Effector memory CD8-positive, alpha-beta T cell (primary cell): ENCODE measurements around the gene MAD1L1.

ENCODE experiments used
- ATAC-seq: fragments of 150-1000 bp; cut with Tn5 transposase; replicated peaks from 2 replicates; pipeline ENCODE4 v1.10.0; 2021; ENCODE audit warnings: mild to moderate bottlenecking, moderate library complexity
- DNase-seq, 3 experiments: peaks; one replicate each; pipeline ENCODE4 v3.0.0; 2021
- H3K27ac Mint-ChIP-seq, 2 donors: one replicate each; pipeline ENCODE4 v1.8.0; 2022; ENCODE audit warnings: mild to moderate bottlenecking in 2 of 2, mixed read lengths in 2 of 2, moderate library complexity in 2 of 2
- H3K27me3 Mint-ChIP-seq, 2 donors: one replicate each; pipeline ENCODE4 v1.8.0; 2022; ENCODE audit warnings: mixed read lengths in 2 of 2
- H3K36me3 Mint-ChIP-seq: one replicate; pipeline ENCODE4 v1.8.0; 2022; ENCODE audit warnings: mild to moderate bottlenecking, moderate library complexity, mixed read lengths; ENCODE audit not compliant: insufficient read depth
- H3K4me1 Mint-ChIP-seq, 2 donors: one replicate each; pipeline ENCODE4 v1.8.0; 2022; ENCODE audit warnings: low read depth in 2 of 2, mixed read lengths in 2 of 2
- H3K4me3 Mint-ChIP-seq, 2 donors: one replicate each; pipeline ENCODE4 v1.8.0; 2022; ENCODE audit warnings: mild to moderate bottlenecking in 2 of 2, mixed read lengths in 2 of 2, moderate library complexity in 2 of 2
- H3K9me3 Mint-ChIP-seq, 2 donors: one replicate each; pipeline ENCODE4 v1.8.0; 2022; ENCODE audit warnings: mixed read lengths in 2 of 2

Gene MAD1L1

GRCh38 chr7:2114926-2115759 lies 117.6 kb downstream of the MAD1L1 start:
- H3K9me3 Mint-ChIP-seq, result no peaks in the 10 kb centered on the region
- DNase-seq, result no peak
- ATAC-seq, result no peak
- peaks cover 4% of the 10 kb centered on the region for H3K36me3 Mint-ChIP-seq
- no peaks in the 10 kb centered on the region for H3K27me3 Mint-ChIP-seq
- H3K4me3 Mint-ChIP-seq, result peak overlapping the region in 1 of 2 donors; percentile 41
- peaks cover 49 to 60% of the 10 kb centered on the region in 2 donors for H3K4me1 Mint-ChIP-seq
- H3K27ac Mint-ChIP-seq, result peak overlapping the region in 1 of 2 donors; percentile 72

GRCh38 chr7:2114052-2114451 lies 118.7 kb downstream of the MAD1L1 start:
- H3K27ac Mint-ChIP-seq, result no peak overlapping the region
- peak overlapping the region in 1 of 2 donors; percentile 19 for H3K4me3 Mint-ChIP-seq
- H3K4me1 Mint-ChIP-seq, result peaks cover 43 to 55% of the 10 kb centered on the region in 2 donors
- H3K27me3 Mint-ChIP-seq, result no peaks in the 10 kb centered on the region
- peaks cover 4% of the 10 kb centered on the region for H3K36me3 Mint-ChIP-seq
- no peaks in the 10 kb centered on the region for H3K9me3 Mint-ChIP-seq
- ATAC-seq (no peak), DNase-seq (no peak)

GRCh38 chr7:2112261-2113198 lies 120.2 kb downstream of the MAD1L1 start:
- H3K9me3 Mint-ChIP-seq, result no peaks in the 10 kb centered on the region
- DNase-seq (no peak), ATAC-seq (peak; percentile 44)
- peaks cover 32 to 44% of the 10 kb centered on the region in 2 donors for H3K4me1 Mint-ChIP-seq
- H3K4me3 Mint-ChIP-seq, result peak overlapping the region; percentile 70 to 81
- no peaks in the 10 kb centered on the region for H3K27me3 Mint-ChIP-seq
- H3K27ac Mint-ChIP-seq, result peak overlapping the region; percentile 67 to 84
- peaks cover 4% of the 10 kb centered on the region for H3K36me3 Mint-ChIP-seq

- Mint-ChIP-seq H3K27me3 (no peaks in the 10 kb centered on the region), H3K4me3 (peak overlapping the region; percentile 70 to 81), H3K4me1 (peaks cover 30 to 42% of the 10 kb centered on the region in 2 donors), H3K36me3 (peaks cover 4% of the 10 kb centered on the region), H3K9me3 (no peaks in the 10 kb centered on the region), H3K27ac (peak overlapping the region; percentile 83 to 84)
- DNase-seq (no peak), ATAC-seq (no peak)
Measured at GRCh38 chr7:2111568-2111967, 121.2 kb downstream of the MAD1L1 start.

GRCh38 chr7:2110610-2111396 lies 121.9 kb downstream of the MAD1L1 start:
- Mint-ChIP-seq H3K4me1 (peaks cover 33 to 38% of the 10 kb centered on the region in 2 donors), H3K27ac (peak overlapping the region; percentile 83 to 84), H3K9me3 (no peaks in the 10 kb centered on the region), H3K4me3 (peak overlapping the region; percentile 70 to 81), H3K27me3 (no peaks in the 10 kb centered on the region), H3K36me3 (peaks cover 4% of the 10 kb centered on the region)
- ATAC-seq, result no peak
- DNase-seq, result no peak

- ATAC-seq (peak; percentile 39), DNase-seq (no peak)
- peaks cover 33 to 37% of the 10 kb centered on the region in 2 donors for H3K4me1 Mint-ChIP-seq
- no peaks in the 10 kb centered on the region for H3K9me3 Mint-ChIP-seq
- peak overlapping the region; percentile 70 to 81 for H3K4me3 Mint-ChIP-seq
- H3K27ac Mint-ChIP-seq, result peak overlapping the region in 1 of 2 donors; percentile 83
- H3K27me3 Mint-ChIP-seq, result no peaks in the 10 kb centered on the region
- peaks cover 6% of the 10 kb centered on the region for H3K36me3 Mint-ChIP-seq
Measured at GRCh38 chr7:2109936-2110609, 122.7 kb downstream of the MAD1L1 start.

GRCh38 chr7:2109251-2109872 lies 123.4 kb downstream of the MAD1L1 start:
- Mint-ChIP-seq H3K9me3 (no peaks in the 10 kb centered on the region), H3K27me3 (no peaks in the 10 kb centered on the region), H3K4me3 (peak overlapping the region in 1 of 2 donors; percentile 81), H3K36me3 (peaks cover 8% of the 10 kb centered on the region), H3K4me1 (peaks cover 33 to 37% of the 10 kb centered on the region in 2 donors), H3K27ac (no peak overlapping the region)
- no peak for ATAC-seq
- DNase-seq, result no peak

- DNase-seq, result no peak
- ATAC-seq, result no peak
- Mint-ChIP-seq H3K9me3 (no peaks in the 10 kb centered on the region), H3K4me3 (no peak overlapping the region), H3K4me1 (peaks cover 37 to 40% of the 10 kb centered on the region in 2 donors), H3K36me3 (peaks cover 8% of the 10 kb centered on the region), H3K27me3 (no peaks in the 10 kb centered on the region), H3K27ac (no peak overlapping the region)
Measured at GRCh38 chr7:2108501-2109250, 124.1 kb downstream of the MAD1L1 start.

GRCh38 chr7:2108071-2108455 lies 124.7 kb downstream of the MAD1L1 start:
- Mint-ChIP-seq H3K27ac (no peak overlapping the region), H3K36me3 (peaks cover 8% of the 10 kb centered on the region), H3K4me1 (peaks cover 37 to 39% of the 10 kb centered on the region in 2 donors)

GRCh38 chr7:2107386-2108070 lies 125.2 kb downstream of the MAD1L1 start:
- Mint-ChIP-seq H3K9me3 (peaks cover 0 to 2% of the 10 kb centered on the region in 2 donors), H3K27ac (no peak overlapping the region), H3K4me3 (no peak overlapping the region), H3K4me1 (peaks cover 35 to 38% of the 10 kb centered on the region in 2 donors), H3K27me3 (no peaks in the 10 kb centered on the region), H3K36me3 (peaks cover 9% of the 10 kb centered on the region)
- DNase-seq, result no peak
- no peak for ATAC-seq

More at GRCh38 chr7:2108071-2108455, 124.7 kb downstream of the MAD1L1 start:
- Mint-ChIP-seq H3K9me3 (no peaks in the 10 kb centered on the region), H3K27me3 (no peaks in the 10 kb centered on the region), H3K4me3 (no peak overlapping the region)
- ATAC-seq, result no peak
- DNase-seq, result no peak

- H3K27me3 Mint-ChIP-seq, result no peaks in the 10 kb centered on the region
- H3K36me3 Mint-ChIP-seq, result peaks cover 11% of the 10 kb centered on the region
- peaks cover 35 to 36% of the 10 kb centered on the region in 2 donors for H3K4me1 Mint-ChIP-seq
- H3K9me3 Mint-ChIP-seq, result peaks cover 0 to 6% of the 10 kb centered on the region in 2 donors
- no peak for DNase-seq
- H3K27ac Mint-ChIP-seq, result no peak overlapping the region
- no peak for ATAC-seq
- H3K4me3 Mint-ChIP-seq, result no peak overlapping the region
Measured at GRCh38 chr7:2106924-2107323, 125.8 kb downstream of the MAD1L1 start.
